Chondrocyte (in vitro differentiated cells): Measurements from ENCODE around the gene GCAT. TPM values are rescaled to one million over a fixed set of nuclear protein-coding genes. Genes with fewer than 3 reads are reported as not detected.

Source experiments
- DNase-seq: peaks from one replicate; pipeline ENCODE4 v3.0.0; 2021; ENCODE audit warnings: mixed read lengths, low spot score
- H3K27ac Mint-ChIP-seq: one replicate; pipeline ENCODE4 v1.8.0; 2021; ENCODE audit warnings: mild to moderate bottlenecking, moderate library complexity, mixed read lengths; ENCODE audit not compliant: unreplicated experiment
- H3K27me3 Mint-ChIP-seq: 2 replicates; pipeline ENCODE4 v1.8.0; 2021; ENCODE audit warnings: low read depth, mixed read lengths
- H3K36me3 Mint-ChIP-seq: 2 replicates; pipeline ENCODE4 v1.8.0; 2021; ENCODE audit warnings: low read depth, mixed read lengths
- H3K4me1 Mint-ChIP-seq: 2 replicates; pipeline ENCODE4 v1.8.0; 2021; ENCODE audit warnings: low read depth, mild to moderate bottlenecking, mixed read lengths
- H3K4me3 Mint-ChIP-seq: one replicate; pipeline ENCODE4 v1.8.0; 2021; ENCODE audit warnings: mild to moderate bottlenecking, moderate library complexity, mixed read lengths; ENCODE audit not compliant: unreplicated experiment
- H3K9me3 Mint-ChIP-seq: 2 replicates; pipeline ENCODE4 v1.8.0; 2021; ENCODE audit warnings: low read depth, mixed read lengths
- total RNA-seq: library from RNA; stranded (reverse); gene quantifications from 3 replicates; pipeline ENCODE4 v1.2.1, GENCODE V29; 2021
- TF ChIP-seq, protein P1 (sequence below): fragments of 200-600 bp; sonication (generic); IDR thresholded peaks from 2 replicates; pipeline ENCODE4 v1.5.0; 2021; ENCODE audit warnings: antibody characterized with exemption, mild to moderate bottlenecking, moderate library complexity

GCAT gene
- total RNA-seq, 1 donor from 2014 or later, result 24.8 TPM

DNA sequence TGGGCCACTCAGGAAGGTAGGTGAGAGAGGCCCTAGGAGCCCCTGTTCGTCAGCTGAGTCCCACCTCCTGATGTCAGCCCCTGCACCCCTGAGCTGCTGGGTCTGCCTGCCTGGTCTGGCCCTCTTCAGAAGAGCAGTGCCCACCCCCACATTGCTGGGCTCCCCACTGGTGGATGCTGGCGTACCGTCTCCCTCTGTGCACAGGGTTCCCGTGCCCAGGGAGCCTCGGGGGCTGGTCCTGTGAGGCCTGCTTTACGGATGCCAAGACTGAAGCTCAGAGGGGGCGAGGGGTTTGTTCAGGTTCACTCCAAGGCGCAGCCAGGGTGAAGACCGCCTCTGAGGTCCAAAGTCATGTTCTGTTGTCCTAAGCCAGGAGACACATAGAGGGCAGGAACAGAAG lies 44.7 kb upstream of the GCAT start:
- Mint-ChIP-seq H3K36me3 (peaks cover 25% of the 10 kb centered on the region), H3K27me3 (no peaks in the 10 kb centered on the region), H3K27ac (no peak overlapping the region), H3K4me3 (no peak overlapping the region), H3K4me1 (no peaks in the 10 kb centered on the region), H3K9me3 (no peaks in the 10 kb centered on the region)
- no peak for DNase-seq
- TF ChIP-seq, protein P1, sequence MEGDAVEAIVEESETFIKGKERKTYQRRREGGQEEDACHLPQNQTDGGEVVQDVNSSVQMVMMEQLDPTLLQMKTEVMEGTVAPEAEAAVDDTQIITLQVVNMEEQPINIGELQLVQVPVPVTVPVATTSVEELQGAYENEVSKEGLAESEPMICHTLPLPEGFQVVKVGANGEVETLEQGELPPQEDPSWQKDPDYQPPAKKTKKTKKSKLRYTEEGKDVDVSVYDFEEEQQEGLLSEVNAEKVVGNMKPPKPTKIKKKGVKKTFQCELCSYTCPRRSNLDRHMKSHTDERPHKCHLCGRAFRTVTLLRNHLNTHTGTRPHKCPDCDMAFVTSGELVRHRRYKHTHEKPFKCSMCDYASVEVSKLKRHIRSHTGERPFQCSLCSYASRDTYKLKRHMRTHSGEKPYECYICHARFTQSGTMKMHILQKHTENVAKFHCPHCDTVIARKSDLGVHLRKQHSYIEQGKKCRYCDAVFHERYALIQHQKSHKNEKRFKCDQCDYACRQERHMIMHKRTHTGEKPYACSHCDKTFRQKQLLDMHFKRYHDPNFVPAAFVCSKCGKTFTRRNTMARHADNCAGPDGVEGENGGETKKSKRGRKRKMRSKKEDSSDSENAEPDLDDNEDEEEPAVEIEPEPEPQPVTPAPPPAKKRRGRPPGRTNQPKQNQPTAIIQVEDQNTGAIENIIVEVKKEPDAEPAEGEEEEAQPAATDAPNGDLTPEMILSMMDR, result no peak

DNA sequence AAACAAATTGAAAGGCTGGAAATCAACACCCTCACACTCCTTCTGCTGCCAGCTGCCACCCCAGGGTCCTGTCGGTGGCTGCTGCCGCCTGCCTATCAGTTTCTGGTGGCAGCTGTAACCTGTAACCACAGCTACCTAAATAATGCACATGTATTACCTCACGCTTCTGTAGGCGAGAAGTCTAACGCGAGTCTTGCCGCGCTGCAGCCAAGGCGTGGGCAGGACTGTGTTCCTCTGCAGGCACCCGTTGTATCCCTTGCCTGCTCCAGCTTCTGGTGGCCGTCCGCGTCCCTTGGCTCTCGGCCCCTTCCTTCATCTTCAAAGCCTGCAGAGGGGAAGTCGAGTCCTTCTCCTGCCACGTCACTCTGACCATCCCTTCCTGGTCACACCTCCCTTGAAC lies 44.1 kb upstream of the GCAT start:
- Mint-ChIP-seq H3K36me3 (peaks cover 21% of the 10 kb centered on the region), H3K27ac (no peak overlapping the region), H3K9me3 (no peaks in the 10 kb centered on the region), H3K4me3 (no peak overlapping the region), H3K27me3 (no peaks in the 10 kb centered on the region), H3K4me1 (no peaks in the 10 kb centered on the region)
- no peak for DNase-seq
- TF ChIP-seq, protein P1, result no peak

DNA sequence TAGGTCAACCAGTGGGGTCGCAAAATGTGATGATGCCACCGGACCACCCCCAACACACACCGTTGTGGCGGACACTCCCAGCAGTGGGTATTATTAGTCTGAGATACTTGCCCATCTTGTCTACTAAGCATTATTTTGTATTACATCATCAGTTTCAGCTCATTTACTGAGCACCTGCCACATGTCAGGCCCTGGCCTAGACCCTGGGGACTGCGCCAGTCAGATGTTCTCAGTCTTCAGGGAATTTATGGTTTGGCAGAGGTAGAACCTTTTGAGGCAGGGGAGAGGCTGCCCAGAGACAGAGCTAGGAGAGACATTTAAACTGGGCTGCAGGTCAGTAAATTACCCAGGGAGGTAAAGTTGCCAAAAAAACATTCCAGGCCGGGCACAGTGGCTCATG lies 43.1 kb upstream of the GCAT start:
- no peaks in the 10 kb centered on the region for H3K9me3 Mint-ChIP-seq
- no peaks in the 10 kb centered on the region for H3K4me1 Mint-ChIP-seq
- no peaks in the 10 kb centered on the region for H3K27me3 Mint-ChIP-seq
- TF ChIP-seq, protein P1, result no peak
- H3K36me3 Mint-ChIP-seq, result peaks cover 19% of the 10 kb centered on the region
- DNase-seq, result no peak
- no peak overlapping the region for H3K4me3 Mint-ChIP-seq
- H3K27ac Mint-ChIP-seq, result no peak overlapping the region

DNA sequence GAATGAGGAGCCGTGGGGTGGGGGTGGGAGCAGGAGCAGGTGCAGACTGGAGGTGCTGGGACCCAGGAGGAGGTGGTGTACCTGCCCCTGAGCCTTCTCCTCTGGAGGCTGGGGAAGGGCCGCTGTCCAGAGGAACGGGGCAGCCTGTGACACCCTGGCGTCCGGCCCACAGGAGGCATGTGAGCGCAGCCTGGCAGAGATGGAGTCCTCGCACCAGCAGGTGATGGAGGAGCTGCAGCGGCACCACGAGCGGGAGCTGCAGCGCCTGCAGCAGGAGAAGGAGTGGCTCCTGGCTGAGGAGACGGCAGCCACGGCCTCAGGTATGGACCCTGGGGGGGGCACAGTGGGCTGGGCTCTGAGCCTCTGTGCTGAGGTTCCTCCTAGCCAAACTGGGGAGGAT lies 42.2 kb upstream of the GCAT start:
- Mint-ChIP-seq H3K4me3 (no peak overlapping the region), H3K9me3 (no peaks in the 10 kb centered on the region), H3K27ac (no peak overlapping the region), H3K27me3 (no peaks in the 10 kb centered on the region), H3K4me1 (no peaks in the 10 kb centered on the region), H3K36me3 (peaks cover 16% of the 10 kb centered on the region)
- TF ChIP-seq, protein P1, result no peak
- DNase-seq, result no peak

DNA sequence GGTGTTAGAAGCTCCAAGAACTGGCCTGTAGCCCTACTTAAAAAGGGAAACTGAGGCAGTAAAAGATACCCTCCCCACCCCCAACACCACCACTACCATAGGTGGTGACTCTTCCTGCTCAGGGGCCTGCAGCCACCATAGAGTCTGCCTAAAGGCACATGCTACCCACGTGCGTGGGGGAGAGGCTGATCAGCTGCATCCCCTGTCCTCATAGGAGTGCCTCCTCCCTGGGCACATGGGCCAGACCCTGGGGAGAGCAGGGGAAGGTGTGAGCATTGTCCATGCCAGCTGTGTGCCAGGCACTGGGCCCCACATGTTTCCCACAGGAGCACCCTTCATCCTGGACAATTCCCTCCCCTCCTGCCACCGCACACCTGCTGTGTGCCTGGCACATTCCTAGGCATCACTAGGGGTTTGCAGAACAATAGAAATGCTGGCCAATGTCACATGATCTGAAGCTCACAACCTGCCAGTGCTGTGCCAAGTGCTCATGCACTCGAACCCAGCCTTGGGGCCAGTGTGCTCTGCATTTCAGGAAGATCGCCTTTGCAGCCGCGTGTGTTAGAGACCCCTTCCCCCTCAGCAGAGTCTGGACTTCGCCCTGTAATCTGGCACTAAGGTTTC lies 41.7 kb upstream of the GCAT start:
- Mint-ChIP-seq H3K9me3 (no peaks in the 10 kb centered on the region), H3K27ac (no peak overlapping the region), H3K36me3 (peaks cover 14% of the 10 kb centered on the region), H3K27me3 (no peaks in the 10 kb centered on the region), H3K4me3 (no peak overlapping the region), H3K4me1 (no peaks in the 10 kb centered on the region)
- TF ChIP-seq, protein P1, result no peak
- no peak for DNase-seq
